ENCODE data around the gene COL2A1. TPM values are rescaled to one million over a fixed set of nuclear protein-coding genes. Genes with fewer than 3 reads are reported as not detected.

The COL2A1 gene
- polyA plus RNA-seq, 1 donor (not counting 4 experiments of a cell fraction or from before 2014, with no cell fraction given): 0.03 TPM

- Histone ChIP-seq H3K4me3 (ENCODE audit: control insufficient read depth in 2 of 3, extremely low read depth in 1 of 3, insufficient read depth in 2 of 3, low read depth in 1 of 3, low read length in 3 of 3) (no peak overlapping the region), H4K20me1 (ENCODE audit: control insufficient read depth, extremely low read depth, insufficient read depth, low read length) (no peaks in the 10 kb centered on the region), H3K79me2 (ENCODE audit: control insufficient read depth, insufficient read depth, low read length) (no peaks in the 10 kb centered on the region), H3K4me1 (ENCODE audit: control insufficient read depth, extremely low read depth, insufficient read depth, low read length) (no peaks in the 10 kb centered on the region), H3K27ac (ENCODE audit: control insufficient read depth, insufficient read depth, low read length) (no peak overlapping the region), H3K4me2 (ENCODE audit: control insufficient read depth, extremely low read depth, insufficient read depth, low read depth, low read length) (no peak overlapping the region), H3K27me3 (ENCODE audit: control insufficient read depth, extremely low read depth, insufficient read depth, low read length) (peaks cover 13% of the 10 kb centered on the region), H3K9me1 (ENCODE audit: control insufficient read depth, extremely low read depth, insufficient read depth, low read length) (no peaks in the 10 kb centered on the region), H2AFZ (ENCODE audit: control insufficient read depth, low read length) (no peak overlapping the region), H3K9me3 (ENCODE audit: control insufficient read depth, low read depth, low read length) (no peaks in the 10 kb centered on the region), H3K9ac (ENCODE audit: control insufficient read depth, extremely low read depth, insufficient read depth, low read length) (no peak overlapping the region), H3K36me3 (ENCODE audit: control insufficient read depth in 2 of 2, extremely low read depth in 1 of 2, insufficient read depth in 2 of 2, low read length in 2 of 2) (no peaks in the 10 kb centered on the region)
- DNase-seq (ENCODE audit: low read depth, low spot score) (no peak), FAIRE-seq (no peak)
- TF ChIP-seq CTCF (optimal IDR thresholded peaks at IDR 0.05 in 1 of 3, IDR thresholded peaks at IDR 0.05 in 1 of 3, conservative IDR thresholded peaks at IDR 0.05 in 1 of 3; ENCODE audit: extremely low read depth in 1 of 3, insufficient read depth in 2 of 3, low read length in 3 of 3): no peak
- TF ChIP-seq EZH2 (IDR thresholded peaks at IDR 0.05; ENCODE audit: low read length): no peak
- dilution Hi-C loops (cut with MboI; ENCODE audit: extremely low pct_ligation_motif_present, low sequenced_read_pairs): no loop called here
These were observed 17.4 kb upstream of the COL2A1 start for GRCh38 chr12:48021485-48022179.

GRCh38 chr12:48019639-48020265 lies 15.5 kb upstream of the COL2A1 start:
- Histone ChIP-seq H4K20me1 (ENCODE audit: control insufficient read depth, extremely low read depth, insufficient read depth, low read length) (no peaks in the 10 kb centered on the region), H3K27me3 (ENCODE audit: control insufficient read depth, extremely low read depth, insufficient read depth, low read length) (peaks cover 17% of the 10 kb centered on the region), H3K4me1 (ENCODE audit: control insufficient read depth, extremely low read depth, insufficient read depth, low read length) (no peaks in the 10 kb centered on the region), H3K9ac (ENCODE audit: control insufficient read depth, extremely low read depth, insufficient read depth, low read length) (no peak overlapping the region), H3K27ac (ENCODE audit: control insufficient read depth, insufficient read depth, low read length) (no peak overlapping the region), H3K4me2 (ENCODE audit: control insufficient read depth, extremely low read depth, insufficient read depth, low read depth, low read length) (no peak overlapping the region), H3K36me3 (ENCODE audit: control insufficient read depth in 2 of 2, extremely low read depth in 1 of 2, insufficient read depth in 2 of 2, low read length in 2 of 2) (no peaks in the 10 kb centered on the region), H2AFZ (ENCODE audit: control insufficient read depth, low read length) (no peak overlapping the region), H3K79me2 (ENCODE audit: control insufficient read depth, insufficient read depth, low read length) (no peaks in the 10 kb centered on the region), H3K9me3 (ENCODE audit: control insufficient read depth, low read depth, low read length) (no peaks in the 10 kb centered on the region), H3K4me3 (ENCODE audit: control insufficient read depth in 2 of 3, extremely low read depth in 1 of 3, insufficient read depth in 2 of 3, low read depth in 1 of 3, low read length in 3 of 3) (no peak overlapping the region), H3K9me1 (ENCODE audit: control insufficient read depth, extremely low read depth, insufficient read depth, low read length) (no peaks in the 10 kb centered on the region)
- TF ChIP-seq CTCF (optimal IDR thresholded peaks at IDR 0.05 in 1 of 3, IDR thresholded peaks at IDR 0.05 in 1 of 3, conservative IDR thresholded peaks at IDR 0.05 in 1 of 3; ENCODE audit: extremely low read depth in 1 of 3, insufficient read depth in 2 of 3, low read length in 3 of 3) (no peak), EZH2 (IDR thresholded peaks at IDR 0.05; ENCODE audit: low read length) (no peak)
- dilution Hi-C loops (cut with MboI; ENCODE audit: extremely low pct_ligation_motif_present, low sequenced_read_pairs): no loop called here
- FAIRE-seq (no peak), DNase-seq (ENCODE audit: low read depth, low spot score) (no peak)

Data from keratinocyte (primary cell).